Mesenchymal stem cell (in vitro differentiated cells and primary cell): ENCODE measurements around the gene MPI.

ENCODE experiments used
- DNase-seq: peaks from one replicate; pipeline ENCODE4 v3.0.0-alpha.2; 2013
- H2AFZ ChIP-seq: one replicate; pipeline ENCODE4 v1.6.1; 2013; ENCODE audit warnings: low read depth, mild to moderate bottlenecking, control low read depth, inconsistent platforms, low read length, moderate library complexity
- H2AK5ac ChIP-seq: 2 replicates; pipeline ENCODE4 v1.6.1; 2013; ENCODE audit warnings: low read length, moderate library complexity, mild to moderate bottlenecking, inconsistent platforms; ENCODE audit not compliant: severe bottlenecking
- H2BK120ac ChIP-seq: one replicate; pipeline ENCODE4 v1.6.1; 2013; ENCODE audit warnings: low read depth, mild to moderate bottlenecking, inconsistent platforms, low read length, moderate library complexity
- H2BK12ac ChIP-seq, 2 experiments: one replicate each; pipeline ENCODE4 v1.6.1; 2013; ENCODE audit warnings: inconsistent platforms in 2 of 2, low read length in 2 of 2, mild to moderate bottlenecking in 2 of 2, moderate library complexity in 2 of 2, control low read depth in 1 of 2
- H2BK15ac ChIP-seq: one replicate; pipeline ENCODE4 v1.6.1; 2013; ENCODE audit warnings: mild to moderate bottlenecking, low read depth, inconsistent platforms; ENCODE audit not compliant: poor library complexity, severe bottlenecking
- H2BK5ac ChIP-seq: 2 replicates; pipeline ENCODE4 v1.6.1; 2013; ENCODE audit warnings: low read depth, mild to moderate bottlenecking, low read length, control low read depth, inconsistent platforms; ENCODE audit not compliant: poor library complexity, severe bottlenecking
- H3K14ac ChIP-seq, 2 experiments: one replicate each; pipeline ENCODE4 v1.6.1; 2013; ENCODE audit warnings: inconsistent platforms in 2 of 2, low read length in 2 of 2, control low read depth in 1 of 2, mild to moderate bottlenecking in 1 of 2, moderate library complexity in 1 of 2
- H3K18ac ChIP-seq, 2 experiments: one replicate each; pipeline ENCODE4 v1.6.1; 2013; ENCODE audit warnings: inconsistent platforms in 2 of 2, low read length in 2 of 2, control low read depth in 1 of 2, low read depth in 1 of 2, mild to moderate bottlenecking in 1 of 2
- H3K23ac ChIP-seq, 2 experiments: one replicate each; pipeline ENCODE4 v1.6.1; 2013; ENCODE audit warnings: inconsistent platforms in 2 of 2, low read length in 2 of 2, mild to moderate bottlenecking in 2 of 2, moderate library complexity in 2 of 2, control low read depth in 1 of 2
- H3K27ac ChIP-seq: 2 replicates; pipeline ENCODE4 v1.5.1; 2013; ENCODE audit warnings: mild to moderate bottlenecking, moderate library complexity, low read length, control low read depth, inconsistent platforms; ENCODE audit not compliant: poor library complexity, severe bottlenecking
- H3K27me3 ChIP-seq, 2 experiments: 2 replicates each; pipeline versions ENCODE4 v1.6.1 to v1.7.0; 2013; ENCODE audit warnings: low read length in 2 of 2, mild to moderate bottlenecking in 2 of 2, moderate library complexity in 2 of 2, control low read depth in 1 of 2, inconsistent platforms in 1 of 2; ENCODE audit not compliant: control insufficient read depth in 1 of 2, insufficient read depth in 1 of 2
- H3K36me3 ChIP-seq, 2 experiments: 2 replicates each; pipeline versions ENCODE4 v1.6.1 to v1.7.0; 2013; ENCODE audit warnings: low read length in 2 of 2, control low read depth in 1 of 2, inconsistent platforms in 1 of 2, low read depth in 1 of 2, mild to moderate bottlenecking in 1 of 2; ENCODE audit not compliant: insufficient read depth in 2 of 2, control insufficient read depth in 1 of 2
- H3K4ac ChIP-seq, 2 experiments: one replicate each; pipeline ENCODE4 v1.6.1; 2013; ENCODE audit warnings: inconsistent platforms in 2 of 2, low read length in 2 of 2, mild to moderate bottlenecking in 2 of 2, moderate library complexity in 2 of 2, control low read depth in 1 of 2, low read depth in 1 of 2
- H3K4me1 ChIP-seq: 2 replicates; pipeline ENCODE4 v1.6.1; 2013; ENCODE audit warnings: low read depth, low read length, control low read depth; ENCODE audit not compliant: control insufficient read depth, insufficient read depth
- H3K4me2 ChIP-seq: 2 replicates; pipeline ENCODE4 v1.6.1; 2013; ENCODE audit warnings: low read length, mild to moderate bottlenecking, inconsistent platforms; ENCODE audit not compliant: poor library complexity, severe bottlenecking
- H3K4me3 ChIP-seq, 2 experiments: 2 replicates each; pipeline versions ENCODE4 v1.5.1 to v1.7.0; 2013; ENCODE audit warnings: low read length in 2 of 2, mild to moderate bottlenecking in 2 of 2, control low read depth in 1 of 2, low read depth in 1 of 2; ENCODE audit not compliant: insufficient read depth in 1 of 2
- H3K79me1 ChIP-seq: replicated peaks from 2 replicates; pipeline ENCODE4 v1.6.1; 2013; ENCODE audit warnings: mild to moderate bottlenecking, control low read depth, low read length, inconsistent platforms; ENCODE audit not compliant: poor library complexity, severe bottlenecking
- H3K9ac ChIP-seq: 2 replicates; pipeline ENCODE4 v1.7.0; 2013; ENCODE audit warnings: mild to moderate bottlenecking, low read length, moderate library complexity
- H3K9me3 ChIP-seq: 2 replicates; pipeline ENCODE4 v1.7.0; 2013; ENCODE audit warnings: mild to moderate bottlenecking, low read length; ENCODE audit not compliant: control insufficient read depth
- H4K8ac ChIP-seq: one replicate; pipeline ENCODE4 v1.6.1; 2013; ENCODE audit warnings: inconsistent platforms, mild to moderate bottlenecking, low read length, moderate library complexity
- H4K91ac ChIP-seq: one replicate; pipeline ENCODE4 v1.6.1; 2013; ENCODE audit warnings: mild to moderate bottlenecking, low read length, inconsistent platforms
- WGBS: methylation state at CpG from one replicate; pipeline ENCODE4 v1.1.7; 2013; ENCODE audit warnings: mixed read lengths; 5-methylcytosine and 5-hydroxymethylcytosine counted together

The MPI gene

DNA sequence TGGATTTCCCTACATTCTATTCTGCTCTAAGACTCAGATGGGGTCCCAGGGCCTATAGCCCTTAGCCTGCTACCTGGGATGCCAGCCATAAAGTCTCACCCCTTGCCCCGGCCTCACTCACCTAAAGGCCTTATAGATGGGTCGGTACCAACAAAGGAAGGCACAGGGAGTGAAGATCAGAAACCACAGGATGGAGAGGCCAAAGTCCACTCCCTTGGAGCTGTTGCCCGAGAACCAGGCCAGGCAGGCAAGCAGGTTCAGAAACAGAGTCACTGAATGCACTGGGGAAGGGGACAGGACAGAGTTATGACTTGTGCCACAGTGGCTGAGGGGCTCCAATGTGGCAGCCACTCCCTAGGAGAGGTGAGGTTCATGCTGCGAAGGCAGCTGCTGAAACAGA, 39.4 kb upstream of the MPI start:
- Histone ChIP-seq H2BK120ac (no peak overlapping the region), H2BK15ac (no peak overlapping the region), H3K4me3 (no peak overlapping the region), H3K9me3 (no peaks in the 10 kb centered on the region), H3K4me1 (peaks cover 8% of the 10 kb centered on the region), H2BK12ac (no peak overlapping the region), H2AK5ac (no peak overlapping the region), H3K4ac (no peak overlapping the region), H3K27ac (no peak overlapping the region), H4K91ac (no peak overlapping the region), H3K4me2 (no peak overlapping the region), H3K9ac (no peak overlapping the region), H3K18ac (no peak overlapping the region), H3K79me1 (peaks cover 39% of the 10 kb centered on the region), H3K36me3 (peaks cover 68 to 82% of the 10 kb centered on the region in 2 experiments), H2BK5ac (no peak overlapping the region), H3K27me3 (no peaks in the 10 kb centered on the region), H3K14ac (no peak overlapping the region), H3K23ac (no peak overlapping the region), H4K8ac (no peak overlapping the region), H2AFZ (no peak overlapping the region)
- no peak for DNase-seq
- WGBS, result 95% methylated on average over 4 of the region's 4 CpGs

DNA sequence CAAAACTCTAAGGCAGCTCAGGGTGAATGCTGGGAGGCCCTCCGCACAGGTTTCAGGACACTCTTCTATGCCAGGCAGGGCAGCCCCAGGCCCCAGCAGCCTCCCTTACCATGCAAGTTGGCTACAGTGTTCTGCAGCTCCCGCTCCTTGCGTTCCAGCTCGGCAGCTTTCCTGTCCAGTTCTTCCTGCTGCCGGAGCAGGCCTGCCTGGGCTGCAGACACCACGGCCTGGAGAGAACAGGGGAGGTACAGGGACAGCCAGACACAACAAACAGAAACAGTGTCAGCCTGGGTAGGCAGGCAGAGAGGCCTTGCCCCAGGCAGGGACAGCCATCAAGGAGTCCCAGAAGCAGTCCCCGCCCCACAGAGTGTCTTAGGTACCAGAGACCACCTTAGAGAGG, 37.9 kb upstream of the MPI start:
- Histone ChIP-seq H3K36me3 (peaks cover 65 to 69% of the 10 kb centered on the region in 2 experiments), H3K18ac (no peak overlapping the region), H2BK120ac (no peak overlapping the region), H2BK5ac (no peak overlapping the region), H3K9ac (no peak overlapping the region), H3K27me3 (no peaks in the 10 kb centered on the region), H4K8ac (no peak overlapping the region), H2BK15ac (no peak overlapping the region), H2AFZ (no peak overlapping the region), H3K4me2 (no peak overlapping the region), H4K91ac (no peak overlapping the region), H2BK12ac (no peak overlapping the region), H3K79me1 (peaks cover 45% of the 10 kb centered on the region), H3K4me3 (no peak overlapping the region), H2AK5ac (no peak overlapping the region), H3K4me1 (peaks cover 11% of the 10 kb centered on the region), H3K4ac (no peak overlapping the region), H3K14ac (no peak overlapping the region), H3K9me3 (no peaks in the 10 kb centered on the region), H3K27ac (no peak overlapping the region), H3K23ac (no peak overlapping the region)
- no peak for DNase-seq
- WGBS, result 89% methylated on average over 7 of the region's 7 CpGs

DNA sequence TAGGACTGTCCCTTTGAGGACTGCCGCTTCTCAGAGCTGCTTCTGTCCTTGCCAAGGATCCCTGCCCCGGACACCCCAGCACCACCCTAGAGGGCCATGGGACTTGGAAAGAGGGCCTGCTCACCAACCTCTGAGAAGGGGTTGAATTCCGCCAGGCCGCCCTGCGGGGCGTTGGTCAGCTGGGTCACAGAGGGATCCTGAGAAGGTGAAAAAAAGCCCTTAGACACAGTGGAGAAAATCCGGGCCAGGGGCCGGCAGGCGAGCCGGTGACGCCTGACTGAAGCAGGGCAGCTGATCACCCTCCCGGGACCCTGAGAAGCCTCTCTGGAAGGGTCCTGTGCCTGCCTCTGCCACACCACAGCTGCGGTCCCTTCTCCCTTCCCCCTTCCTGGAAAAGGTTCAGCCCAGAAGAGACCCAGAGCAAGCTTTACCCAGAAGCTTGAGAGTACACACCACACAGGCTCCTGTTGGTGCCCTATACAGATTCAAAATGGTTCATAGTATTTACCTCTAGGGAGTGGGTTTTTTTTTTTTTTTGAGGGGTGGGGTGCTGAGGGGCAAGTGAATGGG, 35.3 kb upstream of the MPI start:
- peaks cover 12% of the 10 kb centered on the region for H3K4me1 ChIP-seq
- no peak overlapping the region for H3K9ac ChIP-seq
- WGBS, result over 99% methylated on average over 13 of the region's 13 CpGs
- H3K9me3 ChIP-seq, result no peaks in the 10 kb centered on the region
- H2AFZ ChIP-seq, result no peak overlapping the region
- no peak overlapping the region for H4K8ac ChIP-seq
- no peak overlapping the region for H3K27ac ChIP-seq
- H3K4me3 ChIP-seq, result no peak overlapping the region
- H3K4me2 ChIP-seq, result no peak overlapping the region
- H3K79me1 ChIP-seq, result peaks cover 52% of the 10 kb centered on the region
- no peak overlapping the region for H3K18ac ChIP-seq
- H3K4ac ChIP-seq, result no peak overlapping the region
- H2BK5ac ChIP-seq, result no peak overlapping the region
- DNase-seq, result no peak
- H3K36me3 ChIP-seq, result peaks cover 46 to 50% of the 10 kb centered on the region in 2 experiments
- no peak overlapping the region for H3K14ac ChIP-seq
- H2AK5ac ChIP-seq, result no peak overlapping the region
- H2BK120ac ChIP-seq, result no peak overlapping the region
- H2BK15ac ChIP-seq, result no peak overlapping the region
- no peaks in the 10 kb centered on the region for H3K27me3 ChIP-seq
- no peak overlapping the region for H2BK12ac ChIP-seq
- H3K23ac ChIP-seq, result no peak overlapping the region
- no peak overlapping the region for H4K91ac ChIP-seq

DNA sequence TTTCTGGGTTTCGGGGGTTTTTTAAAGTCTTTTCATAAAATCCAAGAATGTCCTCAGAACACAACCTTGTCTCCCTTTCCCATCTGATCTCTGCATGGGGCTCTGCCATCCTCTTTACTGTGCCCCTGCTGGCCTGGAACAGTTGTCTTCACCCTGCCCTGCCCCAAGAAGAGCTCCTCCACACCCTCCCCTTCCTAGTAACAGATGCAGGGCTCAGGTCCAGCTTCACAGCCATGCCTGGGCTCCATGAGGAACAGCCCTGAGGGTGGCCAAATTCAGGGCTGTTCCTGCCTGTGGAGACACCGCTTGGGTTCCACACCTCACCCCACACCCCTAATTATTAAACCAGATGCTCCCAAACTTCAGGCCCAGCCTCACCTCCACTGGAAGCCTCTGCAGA, 34.0 kb upstream of the MPI start:
- no peak overlapping the region for H4K8ac ChIP-seq
- H3K36me3 ChIP-seq, result peaks cover 33 to 37% of the 10 kb centered on the region in 2 experiments
- no peak overlapping the region for H3K4ac ChIP-seq
- H2BK5ac ChIP-seq, result no peak overlapping the region
- no peak overlapping the region for H2BK120ac ChIP-seq
- peaks cover 17% of the 10 kb centered on the region for H3K4me1 ChIP-seq
- H2AFZ ChIP-seq, result no peak overlapping the region
- H3K9ac ChIP-seq, result no peak overlapping the region
- no peak overlapping the region for H3K4me3 ChIP-seq
- H3K18ac ChIP-seq, result no peak overlapping the region
- H2BK15ac ChIP-seq, result no peak overlapping the region
- H3K9me3 ChIP-seq, result no peaks in the 10 kb centered on the region
- H3K27ac ChIP-seq, result no peak overlapping the region
- no peaks in the 10 kb centered on the region for H3K27me3 ChIP-seq
- H2AK5ac ChIP-seq, result no peak overlapping the region
- H4K91ac ChIP-seq, result no peak overlapping the region
- H3K4me2 ChIP-seq, result no peak overlapping the region
- H3K14ac ChIP-seq, result no peak overlapping the region
- WGBS, result 95% methylated on average over 2 of the region's 2 CpGs
- DNase-seq, result no peak
- no peak overlapping the region for H2BK12ac ChIP-seq
- no peak overlapping the region for H3K23ac ChIP-seq
- H3K79me1 ChIP-seq, result peaks cover 51% of the 10 kb centered on the region
